ENCODE data around the gene EME2. TPM values are rescaled to one million over a fixed set of nuclear protein-coding genes. Genes with fewer than 3 reads are reported as not detected.

Gene EME2
- total RNA-seq, 4 donors from 2014 or later: 5.5 to 10.4 (median 6.5) TPM

DNA sequence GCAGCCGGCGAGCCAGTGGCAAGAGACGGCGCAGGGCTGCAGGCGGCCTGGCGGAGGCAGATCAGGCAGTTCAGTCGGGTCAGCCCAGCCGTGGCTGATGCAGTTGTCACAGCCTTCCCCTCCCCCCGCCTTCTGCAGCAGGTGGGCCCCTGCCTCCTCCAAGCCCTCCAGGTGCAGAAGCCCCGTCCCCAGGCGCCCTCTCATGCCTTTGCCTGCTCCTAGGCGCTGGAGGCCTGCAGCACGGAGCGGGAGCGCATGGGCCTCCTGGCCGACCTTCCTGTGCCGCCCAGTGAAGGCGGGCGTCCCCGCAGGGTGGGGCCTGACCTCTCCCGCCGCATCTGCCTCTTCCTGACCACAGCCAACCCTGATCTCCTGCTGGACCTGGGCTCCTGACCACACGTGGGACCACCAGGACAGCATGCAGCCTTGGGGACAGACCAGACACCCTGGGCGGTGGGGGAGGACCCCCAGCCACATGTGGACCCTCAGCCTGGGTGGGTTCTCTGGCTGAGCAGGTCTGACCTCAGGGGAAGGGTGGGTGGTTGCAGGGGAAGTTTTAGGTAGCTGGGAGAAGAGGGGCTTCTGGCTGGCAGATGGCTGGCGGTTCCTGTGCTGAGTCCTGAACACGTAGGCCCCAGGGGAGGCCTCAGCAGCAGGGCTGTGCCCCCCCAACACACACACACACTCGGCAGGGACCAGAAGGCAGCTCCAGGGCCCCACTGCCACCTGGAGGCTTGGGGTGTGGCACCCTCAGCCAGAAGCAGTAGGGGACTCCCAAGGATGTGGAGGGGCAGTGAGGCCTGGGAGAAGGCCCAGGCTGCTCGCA, 3.4 kb downstream of the EME2 start:
- TF ChIP-seq POLR2A (IDR thresholded peaks at IDR 0.05; ENCODE audit: low read depth) (no peak), EP300 (IDR thresholded peaks at IDR 0.05) (no peak), POLR2AphosphoS5 (IDR thresholded peaks at IDR 0.05) (no peak)
- TF ChIP-seq, protein P1, sequence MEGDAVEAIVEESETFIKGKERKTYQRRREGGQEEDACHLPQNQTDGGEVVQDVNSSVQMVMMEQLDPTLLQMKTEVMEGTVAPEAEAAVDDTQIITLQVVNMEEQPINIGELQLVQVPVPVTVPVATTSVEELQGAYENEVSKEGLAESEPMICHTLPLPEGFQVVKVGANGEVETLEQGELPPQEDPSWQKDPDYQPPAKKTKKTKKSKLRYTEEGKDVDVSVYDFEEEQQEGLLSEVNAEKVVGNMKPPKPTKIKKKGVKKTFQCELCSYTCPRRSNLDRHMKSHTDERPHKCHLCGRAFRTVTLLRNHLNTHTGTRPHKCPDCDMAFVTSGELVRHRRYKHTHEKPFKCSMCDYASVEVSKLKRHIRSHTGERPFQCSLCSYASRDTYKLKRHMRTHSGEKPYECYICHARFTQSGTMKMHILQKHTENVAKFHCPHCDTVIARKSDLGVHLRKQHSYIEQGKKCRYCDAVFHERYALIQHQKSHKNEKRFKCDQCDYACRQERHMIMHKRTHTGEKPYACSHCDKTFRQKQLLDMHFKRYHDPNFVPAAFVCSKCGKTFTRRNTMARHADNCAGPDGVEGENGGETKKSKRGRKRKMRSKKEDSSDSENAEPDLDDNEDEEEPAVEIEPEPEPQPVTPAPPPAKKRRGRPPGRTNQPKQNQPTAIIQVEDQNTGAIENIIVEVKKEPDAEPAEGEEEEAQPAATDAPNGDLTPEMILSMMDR (IDR thresholded peaks at IDR 0.05): no peak
- Histone ChIP-seq H3K27ac (replicated peaks in 1 of 4) (no peak overlapping the region), H3K4me1 (peaks cover 36 to 64% (median 55%) of the 10 kb centered on the region in 4 donors), H3K9me3 (no peaks in the 10 kb centered on the region), H3K36me3 (peaks cover 20 to 62% (median 60%) of the 10 kb centered on the region in 4 donors), H3K4me3 (no peak overlapping the region), H3K27me3 (no peaks in the 10 kb centered on the region)
- intact Hi-C loops (cut with DNase I): no loop called here
- 75% methylated on average over 5 of the region's 28 CpGs for WGBS
- DNase-seq (ENCODE audit: extremely low spot score): no peak

DNA sequence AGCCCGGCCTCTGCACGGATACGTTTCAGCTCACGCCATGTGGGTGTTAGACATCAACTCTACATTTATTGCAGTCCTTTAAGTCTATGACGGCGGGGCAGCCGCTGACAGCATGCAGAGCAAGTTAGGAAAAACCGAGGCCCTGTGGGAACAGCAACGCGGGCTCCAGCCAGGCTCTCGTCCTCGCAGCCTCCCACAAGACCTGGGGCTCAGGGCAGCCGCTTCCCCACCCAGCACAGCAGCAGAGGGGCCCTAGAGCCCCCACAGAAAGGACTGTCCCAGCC, 4.0 kb downstream of the EME2 start:
- H3K27me3 ChIP-seq: no peaks in the 10 kb centered on the region
- no peak for TF ChIP-seq POLR2AphosphoS5 (IDR thresholded peaks at IDR 0.05)
- TF ChIP-seq EP300 (IDR thresholded peaks at IDR 0.05): no peak
- TF ChIP-seq POLR2A (IDR thresholded peaks at IDR 0.05; ENCODE audit: low read depth): no peak
- TF ChIP-seq, protein P1 (IDR thresholded peaks at IDR 0.05): no peak
- no peak for DNase-seq (ENCODE audit: extremely low spot score)
- H3K9me3 ChIP-seq: no peaks in the 10 kb centered on the region
- no peak overlapping the region for H3K4me3 ChIP-seq
- WGBS: 91% methylated on average over 4 of the region's 13 CpGs
- H3K4me1 ChIP-seq: peaks cover 40 to 67% (median 59%) of the 10 kb centered on the region in 4 donors
- H3K27ac ChIP-seq (replicated peaks in 1 of 4): no peak overlapping the region
- intact Hi-C loops (cut with DNase I): no loop called here
- peaks cover 20 to 63% (median 62%) of the 10 kb centered on the region in 4 donors for H3K36me3 ChIP-seq

DNA sequence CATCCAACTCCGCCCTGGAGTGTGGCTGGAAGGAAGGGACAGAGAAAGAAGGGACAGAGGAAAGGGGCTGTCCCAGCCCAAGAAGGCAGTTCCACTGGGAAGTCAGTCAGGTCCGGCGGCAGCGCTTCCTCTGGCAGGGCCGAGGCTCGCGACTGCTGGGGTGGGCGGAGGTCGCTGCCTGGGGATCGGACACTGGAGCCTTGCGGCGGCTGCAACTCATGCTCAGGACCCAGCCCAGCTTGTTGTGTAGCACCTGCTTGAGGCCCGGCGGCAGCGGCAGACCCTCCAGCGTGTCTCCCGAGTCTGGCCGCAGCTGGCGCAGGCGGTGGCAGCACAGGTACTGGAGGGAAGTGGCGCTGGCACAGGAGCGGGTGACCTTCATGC, 4.4 kb downstream of the EME2 start:
- 91% methylated on average over 19 of the region's 22 CpGs for WGBS
- TF ChIP-seq, protein P1 (IDR thresholded peaks at IDR 0.05): no peak
- no peak for TF ChIP-seq POLR2AphosphoS5 (IDR thresholded peaks at IDR 0.05)
- DNase-seq (ENCODE audit: extremely low spot score): no peak
- peaks cover 38 to 66% (median 58%) of the 10 kb centered on the region in 4 donors for H3K4me1 ChIP-seq
- H3K36me3 ChIP-seq: peaks cover 20 to 63% (median 62%) of the 10 kb centered on the region in 4 donors
- H3K27ac ChIP-seq (replicated peaks in 1 of 4): no peak overlapping the region
- H3K9me3 ChIP-seq: no peaks in the 10 kb centered on the region
- intact Hi-C loops (cut with DNase I): no loop called here
- H3K4me3 ChIP-seq: no peak overlapping the region
- H3K27me3 ChIP-seq: no peaks in the 10 kb centered on the region

DNA sequence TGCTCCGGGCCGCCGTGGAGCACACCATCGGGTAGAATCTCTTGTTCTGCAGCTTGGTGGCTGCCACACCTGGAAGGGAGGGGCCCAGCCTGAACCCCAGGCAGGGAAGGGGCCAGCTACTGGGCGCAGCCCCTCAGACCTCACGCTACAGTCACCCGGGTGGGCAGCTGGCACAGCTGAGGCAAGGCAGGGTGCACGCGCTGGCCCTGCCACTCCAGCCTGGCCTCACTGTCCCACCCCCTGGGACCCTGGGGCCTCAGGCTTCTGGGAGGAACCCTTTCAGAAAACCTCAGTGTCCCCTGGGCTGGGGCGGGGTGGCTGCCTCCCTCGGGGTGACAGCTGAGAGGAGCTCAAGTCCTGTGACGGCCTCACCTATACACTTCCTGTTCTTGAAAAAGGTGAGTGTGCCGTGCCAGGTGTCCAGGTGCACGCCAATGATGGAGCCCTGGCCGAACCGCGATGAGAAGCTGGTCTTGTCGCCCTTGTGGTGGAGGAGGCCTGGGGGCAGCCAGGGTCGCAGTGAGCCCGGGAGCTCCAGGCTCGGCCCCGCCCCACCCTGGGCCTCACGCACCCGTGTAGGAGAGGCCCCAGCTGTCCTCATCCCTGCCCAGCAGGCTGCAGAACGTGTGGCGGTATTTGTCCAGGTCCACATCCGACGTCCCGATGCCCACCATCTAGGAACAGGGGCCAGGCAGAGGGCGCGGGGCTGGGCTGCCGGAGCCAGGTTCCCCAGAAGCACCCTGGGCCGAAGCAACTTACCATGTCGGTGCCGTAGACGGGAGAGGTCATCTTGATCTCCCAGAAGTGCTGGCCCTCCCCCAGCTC, 5.0 kb downstream of the EME2 start:
- Histone ChIP-seq H3K27ac (replicated peaks in 1 of 4) (no peak overlapping the region), H3K4me1 (peaks cover 32 to 60% (median 53%) of the 10 kb centered on the region in 4 donors), H3K4me3 (no peak overlapping the region), H3K9me3 (no peaks in the 10 kb centered on the region), H3K36me3 (peaks cover 20 to 63% (median 62%) of the 10 kb centered on the region in 4 donors), H3K27me3 (no peaks in the 10 kb centered on the region)
- intact Hi-C loops (cut with DNase I): no loop called here
- 82% methylated on average over 17 of the region's 36 CpGs for WGBS
- TF ChIP-seq EP300 (IDR thresholded peaks at IDR 0.05): no peak
- TF ChIP-seq, protein P1 (IDR thresholded peaks at IDR 0.05): no peak
- no peak for TF ChIP-seq POLR2AphosphoS5 (IDR thresholded peaks at IDR 0.05)
- no peak for TF ChIP-seq POLR2A (IDR thresholded peaks at IDR 0.05; ENCODE audit: low read depth)
- DNase-seq (ENCODE audit: extremely low spot score): no peak
